NCI-H1417 (cell line): Measurements from ENCODE around the gene POLE.

ENCODE experiments used
- DNase-seq, 3 experiments: peaks; one replicate each; lab custom pipeline; 2025; lab: John Stamatoyannopoulos, UW

The POLE gene

GRCh38 chr12:132597333-132598316 lies 89.5 kb downstream of the POLE start:
- peak in 2 of 3 experiments; percentile 73 to 77 for DNase-seq

GRCh38 chr12:132596016-132596415 lies 91.1 kb downstream of the POLE start:
- no peak for DNase-seq

DNA sequence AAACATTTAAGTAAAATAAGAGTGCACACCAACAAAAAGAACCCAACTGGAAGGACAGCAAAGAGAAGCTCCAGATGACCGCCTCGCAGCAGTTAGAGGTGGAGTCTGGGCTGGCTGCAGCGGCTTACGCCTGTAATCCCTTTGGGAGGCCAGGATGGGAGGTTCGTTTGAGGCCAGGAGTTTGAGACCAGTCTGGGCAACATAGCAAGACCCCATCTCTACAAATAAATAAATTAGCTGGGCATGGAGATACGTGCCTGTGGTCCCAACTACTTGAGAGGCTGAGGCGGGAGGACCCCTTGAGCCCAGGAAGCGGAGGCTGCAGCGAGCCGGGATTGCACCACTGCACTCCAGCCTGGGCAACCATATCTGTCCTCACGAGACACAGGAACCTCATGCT lies 92.0 kb downstream of the POLE start:
- DNase-seq = no peak

DNA sequence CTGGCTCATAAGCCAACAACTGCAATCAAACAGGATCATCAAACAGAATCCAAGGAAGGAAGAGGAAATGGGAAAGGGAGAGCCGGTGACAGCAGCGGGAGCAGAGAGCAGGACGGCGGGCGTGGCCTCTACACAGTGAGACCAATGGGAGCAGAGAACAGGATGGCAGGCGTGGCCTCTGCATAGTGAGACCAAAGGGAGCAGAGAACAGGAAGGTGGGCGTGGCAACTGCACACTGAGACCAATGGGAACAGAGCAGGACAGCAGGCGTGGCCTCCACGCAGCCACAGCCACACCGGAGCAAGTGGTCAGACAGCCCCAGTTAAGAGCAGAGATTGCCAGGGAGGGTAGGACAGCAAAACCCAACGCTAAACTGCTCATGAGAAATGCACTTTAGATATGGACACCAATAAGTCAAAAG lies 93.2 kb downstream of the POLE start:
- peak; percentile 96 to 99 (median 99) for DNase-seq

GRCh38 chr12:132593521-132593920 lies 93.6 kb downstream of the POLE start:
- DNase-seq = peak in 1 of 3 experiments; percentile 81

DNA sequence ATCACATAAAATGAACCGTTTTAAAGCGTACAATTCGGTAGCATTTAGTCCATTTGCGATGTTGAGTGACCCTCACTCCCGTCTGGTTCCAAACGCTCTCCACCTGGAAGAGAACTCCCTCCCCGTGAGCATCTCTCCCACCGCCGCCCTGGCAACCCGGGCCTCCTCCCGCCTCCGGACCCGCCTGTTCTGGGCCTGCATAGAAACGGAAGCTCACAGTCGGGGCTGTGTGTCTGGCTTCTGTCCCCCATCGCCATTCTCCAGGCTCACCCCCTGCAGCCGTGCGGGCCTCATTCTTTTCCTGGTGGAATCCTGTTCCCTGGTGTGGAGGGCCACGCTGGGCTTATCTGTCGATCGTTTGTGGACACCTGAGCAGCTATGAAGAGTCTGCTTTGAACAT lies 94.1 kb downstream of the POLE start:
- peak in 1 of 3 experiments; percentile 47 for DNase-seq

GRCh38 chr12:132592282-132592970 lies 94.7 kb downstream of the POLE start:
- DNase-seq = no peak

- DNase-seq = no peak
Observed at GRCh38 chr12:132591107-132591935, 95.8 kb downstream of the POLE start.

DNA sequence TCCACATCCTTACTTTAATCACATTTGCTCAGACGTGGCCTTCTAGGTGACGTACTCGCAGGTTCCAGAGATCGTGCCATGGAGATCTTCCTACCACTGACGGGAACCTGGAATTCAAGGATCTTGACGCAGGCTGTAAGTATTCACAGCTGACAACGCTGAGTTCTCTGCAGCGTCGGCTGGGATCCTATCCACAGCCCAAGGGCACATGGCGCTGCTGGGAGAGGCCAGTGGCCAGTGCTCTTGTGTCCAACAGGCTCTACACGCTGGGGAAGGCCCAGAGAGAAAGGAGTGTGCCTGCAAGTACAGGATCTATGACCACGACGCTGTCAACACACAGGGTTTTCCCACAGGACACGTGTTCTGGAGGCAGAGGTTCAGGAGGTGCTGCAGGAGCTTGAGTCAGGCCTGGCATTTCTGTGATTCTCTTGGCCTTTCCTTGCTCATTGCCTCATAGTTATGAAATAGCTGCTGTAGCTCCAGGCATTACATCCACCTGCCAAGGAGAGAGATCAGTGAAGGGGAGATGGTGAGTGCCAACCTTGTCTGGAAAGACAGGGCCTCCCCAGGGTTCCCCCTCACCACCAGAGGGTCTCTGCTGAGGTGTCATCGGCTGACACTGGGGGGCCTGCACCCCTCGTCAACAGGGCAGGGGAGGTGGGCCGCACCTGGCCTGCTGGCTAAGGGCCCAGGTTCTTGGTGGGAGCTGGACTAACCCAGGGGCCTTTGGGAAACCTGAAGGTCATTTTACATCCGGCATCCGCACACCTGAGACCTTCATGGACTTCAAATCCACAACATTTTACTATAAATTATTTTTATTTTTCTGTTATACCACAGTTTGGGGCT lies 98.1 kb downstream of the POLE start:
- DNase-seq = no peak

DNA sequence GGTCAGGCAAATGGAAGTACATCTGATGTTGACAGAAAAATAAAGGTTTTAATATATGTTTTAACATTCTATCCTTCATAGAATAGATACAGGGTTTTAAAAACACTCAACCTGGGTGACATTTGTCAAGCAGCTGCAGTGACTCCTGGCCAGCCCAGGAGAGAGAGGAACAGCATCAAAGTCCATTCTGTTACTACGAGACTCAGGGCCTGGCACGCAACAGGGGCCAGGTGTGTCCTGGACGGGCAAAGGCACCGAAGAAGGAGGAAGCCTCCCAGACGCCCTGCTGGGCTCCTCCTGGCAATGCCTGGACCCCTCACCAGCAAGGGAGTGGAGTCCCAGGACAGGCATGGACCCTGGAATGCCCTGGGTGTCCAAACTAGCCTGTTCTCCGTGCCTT lies 98.8 kb downstream of the POLE start:
- no peak for DNase-seq

DNA sequence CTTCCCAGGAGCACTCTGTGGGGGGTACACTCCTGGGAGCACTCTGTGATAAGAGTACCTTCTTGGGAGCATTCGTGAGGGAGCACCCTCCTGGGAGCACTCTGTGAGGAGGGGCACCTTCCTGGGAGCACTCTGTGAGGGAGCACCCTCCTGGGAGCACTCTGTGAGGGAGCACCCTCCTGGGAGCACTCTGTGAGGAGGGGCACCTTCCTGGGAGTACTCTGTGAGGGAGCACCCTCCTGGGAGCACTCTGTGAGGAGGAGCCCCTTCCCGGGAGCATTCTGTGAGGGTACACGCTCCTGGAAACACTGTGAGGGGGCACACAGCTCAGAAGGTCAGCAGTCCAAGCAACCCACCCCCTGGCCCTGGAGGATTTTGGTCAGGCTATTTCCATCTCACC lies 99.4 kb downstream of the POLE start:
- no peak for DNase-seq

DNA sequence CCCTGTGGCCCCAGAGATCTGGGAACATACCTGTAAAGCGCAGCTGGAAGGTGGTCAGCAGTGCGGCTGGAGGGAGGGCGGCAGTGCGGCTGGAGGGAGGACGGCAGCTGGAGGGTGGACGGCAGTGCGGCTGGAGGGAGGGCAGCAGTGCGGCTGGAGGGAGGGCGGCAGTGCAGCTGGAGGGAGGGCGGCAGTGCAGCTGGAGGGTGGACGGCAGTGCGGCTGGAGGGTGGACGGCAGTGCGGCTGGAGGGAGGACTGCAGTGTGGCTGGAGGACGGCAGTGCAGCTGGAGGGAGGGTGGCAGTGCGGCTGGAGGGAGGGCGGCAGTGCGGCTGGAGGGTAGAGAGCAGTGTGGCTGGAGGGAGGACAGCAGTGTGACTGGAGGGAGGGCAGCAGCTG lies 100.2 kb downstream of the POLE start:
- DNase-seq = no peak

DNA sequence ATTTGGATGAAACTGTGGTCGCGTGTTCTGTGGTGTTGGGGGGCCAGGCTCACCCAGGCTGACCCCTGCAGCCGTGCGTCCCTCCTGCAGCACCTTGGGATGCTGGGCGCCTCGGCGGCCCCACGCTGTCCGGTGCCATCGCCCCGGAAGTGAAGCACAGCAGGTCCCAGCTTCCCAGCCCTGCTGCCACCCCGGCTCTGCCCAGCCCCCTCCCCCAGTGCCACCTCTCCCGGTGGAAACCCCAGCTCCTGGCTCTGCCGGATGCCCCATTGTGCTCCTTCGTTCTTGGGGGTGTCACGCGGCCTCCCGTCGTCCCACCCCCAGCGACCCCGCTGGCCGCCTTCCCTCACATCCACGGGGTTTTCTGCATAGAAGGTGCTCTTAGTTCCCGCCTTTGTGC lies 102.0 kb downstream of the POLE start:
- DNase-seq = no peak

DNA sequence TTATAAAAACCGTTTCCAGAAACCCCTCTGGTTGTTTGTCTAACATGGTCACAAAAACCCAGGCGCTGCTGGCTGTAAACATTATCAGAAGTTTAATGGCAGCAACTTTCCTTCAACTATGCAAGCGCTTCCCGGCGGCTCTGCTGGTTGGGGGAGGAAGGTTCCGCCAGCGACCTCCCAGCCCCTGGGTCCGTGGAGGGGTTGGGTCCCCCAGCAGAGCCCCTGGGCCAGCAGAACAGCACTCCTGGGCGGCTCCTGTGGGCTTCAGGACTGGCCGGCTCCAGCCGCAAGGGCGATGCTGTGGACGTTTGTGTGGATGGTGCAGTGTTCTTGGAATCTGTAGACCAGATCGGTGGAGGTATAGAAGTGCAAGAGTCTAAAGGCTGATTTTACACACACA lies 102.7 kb downstream of the POLE start:
- no peak for DNase-seq

DNA sequence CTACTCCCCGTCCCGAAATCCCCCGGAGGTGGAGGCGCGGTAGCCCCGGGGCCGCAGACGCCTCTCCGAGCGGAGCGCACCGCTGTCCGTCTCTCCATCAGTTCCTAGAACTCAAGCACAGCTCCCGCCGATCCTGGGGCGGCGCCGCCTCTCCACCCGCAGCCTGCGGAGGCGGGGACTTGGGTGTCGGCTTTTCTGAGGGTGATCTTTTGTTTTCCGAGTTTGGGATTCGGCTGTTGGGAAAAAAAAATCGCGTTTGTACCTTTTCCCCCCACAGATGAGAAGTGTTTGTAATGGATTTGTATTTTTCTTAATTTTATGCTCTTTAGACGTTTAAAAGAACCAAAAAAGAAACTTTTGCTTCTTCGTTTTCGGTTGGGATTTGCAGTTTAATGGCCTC lies 103.4 kb downstream of the POLE start:
- DNase-seq = no peak

- DNase-seq = no peak
Observed at GRCh38 chr12:132583411-132583710, 103.8 kb downstream of the POLE start.

DNA sequence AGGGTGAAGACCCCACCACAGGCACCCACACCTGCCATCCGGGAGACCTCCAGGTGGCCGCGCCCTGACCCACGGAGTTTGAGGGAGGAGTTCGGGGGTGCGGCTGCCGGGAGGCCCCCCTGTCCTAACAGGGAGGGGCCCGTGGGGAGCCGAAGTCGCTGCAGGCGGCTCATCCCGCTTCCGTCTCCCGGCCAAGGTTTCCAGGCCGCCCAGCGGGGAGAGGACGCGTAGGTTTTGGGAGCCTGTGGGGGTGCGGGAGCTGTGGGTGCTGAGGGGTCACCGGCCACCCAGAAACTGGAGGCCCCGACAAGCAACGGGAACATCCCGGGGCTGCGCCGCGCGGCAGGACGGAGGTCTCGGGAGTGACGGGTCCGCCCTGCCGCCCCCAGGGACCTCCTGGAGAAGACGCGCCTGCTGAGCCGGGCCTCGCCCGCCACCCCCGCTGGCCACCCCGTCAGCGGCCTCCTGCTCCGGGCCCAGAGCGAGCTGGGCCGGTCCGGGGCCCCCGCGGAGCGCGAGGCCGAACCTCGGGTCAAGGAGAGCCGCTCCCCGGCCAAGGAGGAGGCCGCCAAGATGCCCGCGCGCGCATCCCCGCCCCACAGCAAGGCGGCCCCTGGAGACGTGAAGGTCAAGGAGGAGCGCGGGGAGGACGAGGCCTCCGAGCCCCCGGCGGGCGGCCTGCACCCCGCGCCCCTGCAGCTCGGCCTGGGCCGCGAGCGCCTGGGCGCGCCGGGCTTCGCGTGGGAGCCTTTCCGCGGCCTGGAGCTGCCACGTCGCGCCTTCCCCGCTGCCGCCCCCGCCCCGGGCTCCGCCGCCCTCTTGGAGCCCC lies 104.3 kb downstream of the POLE start:
- no peak for DNase-seq

GRCh38 chr12:132582058-132582420 lies 105.1 kb downstream of the POLE start:
- DNase-seq = no peak

DNA sequence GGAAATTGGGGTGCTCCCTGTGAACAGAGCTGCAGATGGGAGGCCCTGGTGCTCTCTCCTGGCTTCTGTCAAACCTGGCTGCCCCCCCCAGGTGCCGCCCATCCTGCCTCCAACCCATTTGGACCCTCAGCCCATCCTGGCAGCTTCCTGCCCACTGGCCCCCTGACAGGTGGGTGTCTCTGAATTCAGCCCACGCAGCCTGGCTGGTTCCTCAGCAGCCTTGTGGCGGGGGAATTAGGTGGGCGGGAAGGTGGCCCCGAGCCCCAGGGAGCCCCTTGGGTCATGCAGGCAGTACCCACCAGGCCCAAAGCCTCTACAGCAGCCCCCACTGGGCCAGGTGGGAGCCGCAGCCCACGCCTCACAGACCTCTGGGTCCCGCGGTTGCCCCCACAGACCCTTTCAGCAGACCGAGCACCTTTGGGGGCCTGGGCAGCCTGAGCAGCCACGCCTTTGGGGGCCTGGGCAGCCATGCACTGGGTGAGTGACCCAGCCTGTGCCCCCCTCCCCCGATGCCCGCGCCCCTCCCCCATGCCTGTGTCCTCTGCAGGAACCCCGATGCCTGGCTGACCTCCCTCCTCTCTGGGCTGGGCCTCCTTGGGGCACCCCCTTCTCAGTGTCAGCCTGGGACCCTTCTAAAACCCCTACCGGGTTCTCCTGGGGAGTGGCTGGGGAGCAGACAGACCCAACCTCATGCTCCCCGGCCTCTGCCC lies 105.6 kb downstream of the POLE start:
- no peak for DNase-seq

- DNase-seq = no peak
Observed at GRCh38 chr12:132580701-132581292, 106.3 kb downstream of the POLE start.
